HG03135 (cell line): ENCODE results near the gene CCDC178.
A peak's percentile ranks its signal among the peaks of the same experiment; 100 is the strongest.

Experiments
- ATAC-seq: cut with Tn5 transposase; IDR thresholded peaks from one replicate; pipeline ENCODE4 v1.9.1; 2021; ENCODE audit warnings: mild to moderate bottlenecking, moderate library complexity; ENCODE audit not compliant: unreplicated experiment

Gene CCDC178

GRCh38 chr18:32929213-32929612, 511.3 kb downstream of the CCDC178 start:
- ATAC-seq: no peak

- ATAC-seq: no peak
Observed at GRCh38 chr18:32922951-32923430, 517.5 kb downstream of the CCDC178 start.

- ATAC-seq: no peak
Observed at GRCh38 chr18:32920796-32921787, 519.4 kb downstream of the CCDC178 start.

DNA sequence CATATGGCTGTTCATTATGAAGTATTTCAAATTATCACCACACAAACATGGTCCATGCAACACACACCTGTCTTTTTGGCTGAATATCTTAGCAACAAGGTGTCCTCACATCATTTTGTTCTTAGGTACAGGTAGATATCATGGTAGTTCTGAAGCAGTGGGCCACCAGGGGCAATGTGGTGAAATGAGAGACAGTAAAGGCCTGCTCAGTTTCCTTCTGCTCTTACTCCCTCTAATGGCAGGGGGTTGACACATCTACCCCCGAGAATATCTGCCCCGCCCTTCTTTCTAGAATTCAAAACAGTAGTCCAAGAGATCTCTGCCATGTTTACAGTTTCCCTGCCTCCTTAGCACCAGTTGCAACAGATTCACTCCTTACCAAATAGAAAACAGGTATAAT, 520.7 kb downstream of the CCDC178 start:
- peak; percentile 98 for ATAC-seq

DNA sequence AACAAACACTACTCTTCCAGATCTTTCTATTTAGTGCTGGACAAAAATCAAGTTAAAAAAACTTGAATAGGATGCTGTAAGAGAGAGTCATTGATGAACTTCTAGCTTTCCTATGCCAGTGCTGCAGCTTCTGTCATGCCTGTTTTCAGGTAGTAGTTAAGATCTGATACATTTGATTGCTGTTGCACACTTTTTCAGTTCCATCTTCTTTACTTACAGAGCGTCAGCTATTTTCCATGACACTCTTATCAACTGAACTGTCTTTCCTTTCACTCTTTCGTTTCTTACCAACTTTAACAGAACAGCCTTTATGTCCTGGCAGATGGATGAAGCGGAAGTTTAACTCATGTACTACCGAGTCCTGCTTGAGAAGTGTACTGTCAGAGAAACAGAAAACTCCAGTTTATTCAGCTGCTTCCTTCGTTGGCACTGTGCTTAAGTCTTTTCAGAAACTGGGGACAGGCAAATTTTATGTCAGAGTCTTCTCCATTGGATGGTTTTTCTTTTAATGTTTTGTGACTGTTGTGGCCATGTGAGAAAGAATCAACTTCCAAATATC, 521.8 kb downstream of the CCDC178 start:
- no peak for ATAC-seq

DNA sequence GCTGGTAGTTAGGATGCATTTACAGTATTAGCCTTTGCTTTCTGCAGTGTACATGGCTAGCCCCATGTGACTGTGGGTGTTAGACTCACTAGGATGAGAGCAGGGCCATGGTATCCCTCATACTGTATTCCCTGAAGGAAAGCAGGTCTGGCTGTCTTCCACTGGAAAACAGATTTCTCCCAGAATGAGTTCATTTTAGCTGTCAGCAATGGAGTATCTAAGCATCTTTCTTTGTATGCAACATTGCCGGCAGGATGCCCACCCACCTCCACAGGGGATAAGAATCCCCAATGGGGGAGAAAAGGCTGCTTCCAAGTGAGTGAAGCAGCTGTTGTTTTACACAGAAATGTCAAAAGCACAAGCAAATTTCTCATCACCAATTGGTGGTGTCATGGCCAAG, 525.0 kb downstream of the CCDC178 start:
- ATAC-seq: no peak

DNA sequence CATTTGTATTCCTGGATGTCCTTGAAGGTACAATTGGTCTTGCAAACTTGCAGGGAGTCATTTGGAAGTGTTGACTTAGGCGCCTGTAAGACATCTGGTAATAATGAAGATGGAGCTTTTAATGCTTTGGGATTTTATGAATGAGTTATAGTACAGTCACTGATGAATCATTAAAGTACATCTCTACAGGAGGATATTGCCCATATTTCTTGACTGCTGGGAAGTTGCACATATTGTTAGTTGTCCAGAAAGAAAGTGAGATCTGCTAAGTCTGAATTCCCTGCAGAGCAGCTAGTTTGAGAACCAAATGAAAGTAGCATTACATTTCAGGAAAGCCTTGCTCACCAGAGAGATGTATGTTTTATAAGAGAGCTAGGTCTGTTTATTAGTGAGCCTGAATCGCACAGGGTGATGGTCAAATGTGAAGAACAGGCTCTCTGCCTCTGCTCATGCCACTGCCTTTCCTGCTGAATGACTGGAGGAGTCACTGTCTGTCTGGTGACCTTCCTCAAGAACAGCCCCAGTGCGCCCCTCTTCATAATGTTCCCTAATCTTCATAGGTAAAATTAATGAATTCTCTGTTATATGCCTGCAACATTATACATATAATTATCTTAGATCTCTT, 528.7 kb downstream of the CCDC178 start:
- ATAC-seq: no peak

- no peak for ATAC-seq
Observed at GRCh38 chr18:32910694-32911296, 529.7 kb downstream of the CCDC178 start.

DNA sequence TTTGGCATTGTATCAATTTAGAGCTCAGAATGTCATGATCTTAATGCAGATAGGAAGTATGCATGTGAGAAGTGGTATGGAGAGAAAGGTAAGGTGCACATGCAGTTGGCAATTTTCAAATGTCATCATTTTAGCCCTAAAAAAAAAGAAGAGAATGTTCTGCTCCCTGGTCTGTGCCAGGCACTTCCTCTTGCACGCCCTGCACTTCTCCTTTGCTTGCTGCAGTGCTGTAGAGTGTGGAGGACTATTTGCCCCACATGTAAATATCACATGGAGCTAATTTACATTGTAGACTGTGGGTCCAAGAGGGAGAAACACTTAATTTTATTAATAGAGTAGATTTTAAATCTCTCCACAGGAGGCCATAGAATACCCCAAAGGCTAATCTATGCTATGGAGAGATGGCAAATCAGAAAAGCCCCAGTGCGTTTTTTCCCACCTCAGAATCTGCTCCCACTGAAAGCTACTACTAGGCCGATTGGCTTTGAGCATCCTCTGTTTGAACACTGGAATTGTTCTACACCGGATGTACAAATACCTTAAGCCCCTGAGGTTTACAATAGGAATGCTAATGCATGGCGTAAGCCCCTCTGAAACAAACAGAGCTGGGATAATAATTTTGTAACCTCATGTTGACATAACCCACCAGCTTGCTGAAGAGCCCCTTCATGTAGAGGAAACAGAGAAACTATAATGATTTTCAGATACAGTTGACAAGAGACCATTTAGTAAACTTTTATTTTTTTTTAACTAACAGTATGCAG, 530.5 kb downstream of the CCDC178 start:
- no peak for ATAC-seq

DNA sequence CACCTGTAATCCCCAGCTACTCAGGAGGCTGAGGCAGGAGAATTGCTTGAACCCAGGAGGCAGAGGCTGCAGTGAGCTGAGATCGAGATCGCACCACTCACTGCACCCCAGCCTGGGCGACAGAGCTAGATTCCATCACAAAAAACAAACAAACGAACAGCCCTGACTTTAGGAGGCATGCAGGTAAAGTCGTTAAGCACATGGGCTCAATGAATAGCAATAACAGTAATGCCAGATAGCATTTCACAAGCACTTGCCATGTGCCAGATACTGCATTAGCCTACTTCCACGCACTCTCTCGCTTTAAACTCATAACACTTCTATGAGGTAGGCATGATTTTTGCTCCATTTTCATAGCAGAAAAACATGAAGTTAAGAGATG, 532.1 kb downstream of the CCDC178 start:
- no peak for ATAC-seq

DNA sequence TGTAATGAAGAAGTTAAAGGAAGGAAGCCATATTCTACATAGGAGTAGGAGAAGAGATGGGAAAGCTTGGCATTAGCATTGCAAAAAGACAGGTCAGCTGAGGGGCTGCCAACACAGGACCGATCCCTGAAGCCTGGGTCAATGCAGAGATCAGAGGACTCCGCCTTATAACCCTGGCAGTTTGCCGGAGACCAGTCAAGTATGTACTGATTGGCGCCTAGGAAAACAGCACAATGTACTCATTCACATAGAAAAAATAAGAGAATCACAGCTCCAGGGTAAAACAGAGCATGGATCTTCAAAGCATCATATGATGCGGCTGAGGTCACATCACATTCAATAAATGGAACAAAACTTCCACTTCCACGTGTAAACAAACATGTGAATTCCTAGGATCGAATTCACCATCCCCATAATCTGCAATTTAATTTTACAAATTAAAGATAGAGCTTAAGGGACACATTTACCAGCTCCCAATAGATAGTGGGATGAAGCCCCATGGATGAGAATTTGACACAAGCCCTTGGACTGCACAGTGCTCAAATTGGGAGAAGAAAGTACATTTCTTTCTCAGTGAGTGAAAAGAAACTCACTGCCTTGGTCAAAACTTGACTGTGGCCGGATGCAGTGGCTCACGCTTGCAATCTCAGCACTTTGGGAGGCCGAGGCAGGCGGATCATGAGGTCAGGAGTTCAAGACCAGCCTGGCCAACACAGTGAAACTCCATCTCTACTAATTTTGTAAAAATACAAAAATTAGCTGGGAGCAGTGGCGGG, 532.7 kb downstream of the CCDC178 start:
- ATAC-seq: no peak

DNA sequence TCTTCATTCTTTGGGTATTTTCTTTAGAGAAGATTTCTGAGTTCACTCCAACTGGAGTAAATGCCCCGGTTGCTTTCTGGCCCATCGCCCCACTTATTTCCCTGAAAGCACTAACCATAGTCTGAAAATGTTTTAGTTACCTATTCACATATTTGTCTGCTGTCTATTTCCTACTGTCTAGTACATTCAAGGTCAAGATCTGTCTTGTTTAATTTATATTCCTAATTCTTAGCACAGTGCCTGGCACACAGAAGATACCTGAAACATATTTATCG, 533.3 kb downstream of the CCDC178 start:
- no peak for ATAC-seq

- no peak for ATAC-seq
Observed at GRCh38 chr18:32906506-32907310, 533.8 kb downstream of the CCDC178 start.

- ATAC-seq: no peak
Observed at GRCh38 chr18:32905651-32906050, 534.9 kb downstream of the CCDC178 start.

- no peak for ATAC-seq
Observed at GRCh38 chr18:32902568-32903330, 537.8 kb downstream of the CCDC178 start.

DNA sequence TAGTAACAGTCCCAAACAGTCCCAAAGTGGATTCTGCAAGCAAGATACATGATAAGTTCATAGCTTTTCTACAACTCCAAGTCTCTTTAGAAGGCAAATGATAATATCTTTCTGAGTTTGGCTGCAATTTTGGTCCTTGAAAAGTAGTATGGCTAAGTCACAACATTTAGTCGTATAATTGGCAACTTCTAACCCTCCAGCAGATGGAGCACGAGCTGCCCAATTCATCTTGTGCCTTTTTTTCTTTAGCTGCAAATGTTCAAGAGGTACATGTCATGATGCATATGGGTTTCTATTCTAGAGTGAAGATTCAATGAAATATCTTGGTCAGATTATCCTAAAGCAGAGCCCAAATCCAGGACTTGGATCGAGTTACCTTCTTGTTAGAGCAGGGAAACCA, 540.7 kb downstream of the CCDC178 start:
- no peak for ATAC-seq

GRCh38 chr18:32896776-32897547, 543.6 kb downstream of the CCDC178 start:
- ATAC-seq: no peak

GRCh38 chr18:32893915-32894314, 546.6 kb downstream of the CCDC178 start:
- no peak for ATAC-seq
